Left ventricle myocardium inferior (tissue), 1 donor: ENCODE results near the gene LTB4R. TPM values are rescaled to one million over a fixed set of nuclear protein-coding genes. Genes with fewer than 3 reads are reported as not detected.

ENCODE experiments used
- DNase-seq: peaks from one replicate; pipeline ENCODE4 v3.0.0-alpha.2; 2020
- H3K27ac ChIP-seq: fragments of 200-600 bp; replicated peaks from 2 replicates; pipeline ENCODE4 v1.8.0; 2021
- H3K27me3 ChIP-seq: fragments of 200-600 bp; 2 replicates; pipeline ENCODE4 v1.8.0; 2021; ENCODE audit warnings: low read depth
- H3K36me3 ChIP-seq: fragments of 200-600 bp; 2 replicates; pipeline ENCODE4 v1.8.0; 2021
- H3K4me1 ChIP-seq: fragments of 200-600 bp; 2 replicates; pipeline ENCODE4 v1.8.0; 2021
- H3K4me3 ChIP-seq: fragments of 200-600 bp; 2 replicates; pipeline ENCODE4 v1.8.0; 2021; ENCODE audit warnings: mild to moderate bottlenecking, moderate library complexity
- H3K9me3 ChIP-seq: fragments of 200-600 bp; replicated peaks from 2 replicates; pipeline ENCODE4 v1.8.0; 2021
- intact Hi-C: fragments of 100-400 bp; cut with micrococcal nuclease; formaldehyde crosslinking; loops from one replicate; pipeline ENCODE4 v1.11.0; 2022
- total RNA-seq: library from RNA; stranded (reverse); fragmentation: NEBNext Ultra II Directional; extraction: Animal tissue kit (Norgen Biotek cat#: 25700); gene quantifications from one replicate; pipeline ENCODE4 v1.2.1, GENCODE V29; 2021
- TF ChIP-seq, protein P1 (sequence below): fragments of 200-600 bp; IDR thresholded peaks from 2 replicates; pipeline ENCODE4 v1.8.0; 2021; ENCODE audit warnings: antibody characterized with exemption, mild to moderate bottlenecking, borderline replicate concordance
- donor health status: DM: no; HTN: yes; CAD: no; lungs with severe emphysema.

Gene LTB4R
- total RNA-seq, 1 donor from 2014 or later = 1.8 TPM

- DNase-seq = no peak
- intact Hi-C loops = no loop called here
- no peaks in the 10 kb centered on the region for H3K36me3 ChIP-seq
- peaks cover 53% of the 10 kb centered on the region for H3K4me1 ChIP-seq
- peaks cover 88% of the 10 kb centered on the region for H3K27me3 ChIP-seq
- no peak overlapping the region for H3K27ac ChIP-seq
- no peak overlapping the region for H3K4me3 ChIP-seq
- TF ChIP-seq, protein P1, sequence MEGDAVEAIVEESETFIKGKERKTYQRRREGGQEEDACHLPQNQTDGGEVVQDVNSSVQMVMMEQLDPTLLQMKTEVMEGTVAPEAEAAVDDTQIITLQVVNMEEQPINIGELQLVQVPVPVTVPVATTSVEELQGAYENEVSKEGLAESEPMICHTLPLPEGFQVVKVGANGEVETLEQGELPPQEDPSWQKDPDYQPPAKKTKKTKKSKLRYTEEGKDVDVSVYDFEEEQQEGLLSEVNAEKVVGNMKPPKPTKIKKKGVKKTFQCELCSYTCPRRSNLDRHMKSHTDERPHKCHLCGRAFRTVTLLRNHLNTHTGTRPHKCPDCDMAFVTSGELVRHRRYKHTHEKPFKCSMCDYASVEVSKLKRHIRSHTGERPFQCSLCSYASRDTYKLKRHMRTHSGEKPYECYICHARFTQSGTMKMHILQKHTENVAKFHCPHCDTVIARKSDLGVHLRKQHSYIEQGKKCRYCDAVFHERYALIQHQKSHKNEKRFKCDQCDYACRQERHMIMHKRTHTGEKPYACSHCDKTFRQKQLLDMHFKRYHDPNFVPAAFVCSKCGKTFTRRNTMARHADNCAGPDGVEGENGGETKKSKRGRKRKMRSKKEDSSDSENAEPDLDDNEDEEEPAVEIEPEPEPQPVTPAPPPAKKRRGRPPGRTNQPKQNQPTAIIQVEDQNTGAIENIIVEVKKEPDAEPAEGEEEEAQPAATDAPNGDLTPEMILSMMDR = no peak
- H3K9me3 ChIP-seq = no peaks in the 10 kb centered on the region
Observed at GRCh38 chr14:24337824-24338175, 26.5 kb downstream of the LTB4R start.

GRCh38 chr14:24338843-24339242, 27.5 kb downstream of the LTB4R start:
- Histone ChIP-seq H3K4me1 (peaks cover 45% of the 10 kb centered on the region), H3K27ac (peak overlapping the region; percentile 70)
- TF ChIP-seq, protein P1 = no peak

DNA sequence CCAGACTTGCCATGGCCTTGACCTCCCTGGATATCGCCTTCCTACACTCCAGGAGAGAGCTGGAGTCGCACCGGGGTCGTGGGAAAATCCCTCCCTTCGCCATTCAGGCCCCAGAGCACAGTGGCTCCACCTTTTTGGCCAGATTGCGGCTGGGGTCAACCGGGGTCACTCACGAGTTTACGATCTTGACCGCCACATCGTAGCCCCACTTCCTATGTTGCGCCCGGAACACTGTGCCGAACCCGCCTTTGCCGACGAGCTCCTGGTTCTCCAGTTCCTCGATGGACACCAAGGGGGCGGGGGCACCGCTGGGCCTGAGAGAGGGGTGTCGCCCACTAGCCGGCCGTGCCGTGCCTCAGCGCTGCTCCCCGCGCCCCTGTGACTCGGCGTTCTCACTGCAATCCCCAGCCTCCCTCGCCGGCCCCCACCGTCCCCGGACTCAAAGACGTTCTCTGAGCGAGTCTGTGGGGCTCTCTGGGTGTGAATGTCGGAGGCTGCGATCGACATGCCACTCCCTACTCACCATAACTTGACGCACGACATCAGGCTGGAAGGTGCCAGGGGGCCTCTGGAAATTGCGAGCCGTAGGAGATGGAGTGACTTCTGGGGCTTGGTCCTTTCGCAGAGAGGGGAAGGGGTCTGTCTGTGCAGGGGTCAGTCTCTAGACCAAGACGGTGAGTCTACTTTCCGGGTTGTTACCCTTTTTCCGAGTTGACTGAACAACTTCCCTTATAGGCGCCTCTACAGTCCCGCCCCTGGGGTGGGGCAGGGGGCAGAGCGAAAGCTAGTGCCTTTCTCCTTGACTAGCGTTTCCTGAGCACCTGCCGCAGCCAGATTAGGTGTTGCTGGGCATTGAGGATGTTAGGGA, 28.2 kb downstream of the LTB4R start, which contains the start of gene RIPK3:
Gene RIPK3 (minus strand): TSS at position 708 of the 868 bp plus-strand sequence. CDS start 165 bp downstream, at position 543.
- TF ChIP-seq, protein P1 = no peak
- intact Hi-C loops = no loop called here
- Histone ChIP-seq H3K4me3 (peak within 1 kb of the TSS; percentile 67), H3K36me3 (no peaks in the 10 kb centered on the region), H3K9me3 (no peaks in the 10 kb centered on the region), H3K27me3 (peaks cover 72% of the 10 kb centered on the region), H3K27ac (peak within 1 kb of the TSS; percentile 70), H3K4me1 (peaks cover 40% of the 10 kb centered on the region)
- DNase-seq = peak; percentile 47

More at GRCh38 chr14:24338843-24339242, 27.5 kb downstream of the LTB4R start:
- no peak for DNase-seq
- H3K27me3 ChIP-seq = peaks cover 78% of the 10 kb centered on the region
- no peaks in the 10 kb centered on the region for H3K36me3 ChIP-seq
- intact Hi-C loops = no loop called here
- peak overlapping the region; percentile 67 for H3K4me3 ChIP-seq
- no peaks in the 10 kb centered on the region for H3K9me3 ChIP-seq

- Histone ChIP-seq H3K9me3 (no peaks in the 10 kb centered on the region), H3K4me3 (no peak overlapping the region), H3K36me3 (no peaks in the 10 kb centered on the region), H3K27me3 (peaks cover 66% of the 10 kb centered on the region), H3K27ac (no peak overlapping the region), H3K4me1 (peaks cover 29% of the 10 kb centered on the region)
- intact Hi-C loops = no loop called here
- TF ChIP-seq, protein P1 = no peak
- DNase-seq = no peak
Observed at GRCh38 chr14:24340606-24341005, 29.3 kb downstream of the LTB4R start.

DNA sequence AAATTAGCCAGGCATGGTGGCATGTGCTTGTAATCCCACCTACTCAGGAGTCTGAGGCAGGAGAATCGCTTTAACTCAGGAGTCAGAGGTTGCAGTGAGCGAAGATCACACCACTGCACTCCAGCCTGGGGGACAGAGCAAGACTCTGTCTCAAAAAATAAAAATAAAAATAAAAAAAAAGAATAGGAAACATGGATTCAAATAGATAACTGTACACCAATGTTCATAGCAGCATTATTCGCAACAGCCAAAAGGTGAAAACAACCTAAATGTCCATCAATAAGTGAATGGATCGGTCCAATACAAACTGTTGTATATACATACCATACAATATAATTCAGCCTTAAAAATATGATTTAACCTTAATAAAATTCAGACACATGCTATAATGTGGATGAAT, 31.6 kb downstream of the LTB4R start:
- peaks cover 40% of the 10 kb centered on the region for H3K4me1 ChIP-seq
- TF ChIP-seq, protein P1 = no peak
- H3K4me3 ChIP-seq = no peak overlapping the region
- no peaks in the 10 kb centered on the region for H3K36me3 ChIP-seq
- H3K27me3 ChIP-seq = peaks cover 51% of the 10 kb centered on the region
- no peak for DNase-seq
- no peak overlapping the region for H3K27ac ChIP-seq
- intact Hi-C loops = no loop called here
- no peaks in the 10 kb centered on the region for H3K9me3 ChIP-seq
